ENCODE measurements around the gene ACHE.
"Not testable (repeated sequence)": the region's sequence is repeated elsewhere in the genome, so short reads cannot be mapped to it uniquely, and the experiment has no call there.

ACHE gene

DNA sequence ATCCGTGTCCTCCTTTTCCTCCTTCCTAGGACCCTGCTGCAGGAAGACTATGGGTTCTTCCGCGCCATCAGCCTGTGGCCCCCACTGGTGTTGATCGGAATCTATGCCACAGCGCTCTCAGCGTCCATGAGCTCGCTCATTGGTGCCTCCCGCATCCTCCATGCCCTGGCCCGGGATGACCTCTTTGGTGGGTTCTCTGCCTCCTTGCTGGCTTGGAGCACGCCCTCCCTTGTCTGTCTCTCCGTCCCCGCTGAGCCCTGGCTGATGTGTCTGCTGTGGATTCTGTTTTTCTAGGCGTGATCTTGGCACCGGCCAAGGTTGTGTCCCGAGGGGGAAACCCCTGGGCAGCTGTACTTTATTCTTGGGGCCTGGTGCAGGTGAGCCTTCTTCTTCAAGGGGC lies 35.8 kb downstream of the ACHE start:
- no peak overlapping the region for H2BK5ac ChIP-seq (ENCODE audit: low read length)
- H3K23ac ChIP-seq (ENCODE audit: low read length): no peak overlapping the region
- no peak overlapping the region for H2BK15ac ChIP-seq (replicated peaks; ENCODE audit: low read depth)
- H3K79me2 ChIP-seq (ENCODE audit: control insufficient read depth, insufficient read depth, low read length): no peaks in the 10 kb centered on the region
- WGBS (ENCODE audit: extremely low coverage, insufficient coverage, low lambda C conversion rate): no CpG with 5 or more reads among the region's 15 CpGs
- H3K4me1 ChIP-seq (ENCODE audit: control insufficient read depth, low read depth, low read length): no peaks in the 10 kb centered on the region
- H3K27me3 ChIP-seq (ENCODE audit: insufficient read depth, low read length, poor library complexity): no peaks in the 10 kb centered on the region
- H3K4ac ChIP-seq (ENCODE audit: low read depth, low read length): no peak overlapping the region
- H4K8ac ChIP-seq (ENCODE audit: low read depth, low read length): no peak overlapping the region
- H3K56ac ChIP-seq (ENCODE audit: low read length): no peak overlapping the region
- H3K18ac ChIP-seq (ENCODE audit: low read length): no peak overlapping the region
- no peak overlapping the region for H3K4me2 ChIP-seq (ENCODE audit: low read length)
- H3K36me3 ChIP-seq (ENCODE audit: control insufficient read depth, insufficient read depth, low read length): peaks cover 4% of the 10 kb centered on the region
- DNase-seq: peak; percentile 21
- H4K5ac ChIP-seq (ENCODE audit: low read length): no peak overlapping the region
- no peak overlapping the region for H3K4me3 ChIP-seq (ENCODE audit: low read length)
- no peak overlapping the region for H3K27ac ChIP-seq (ENCODE audit: low read depth, low read length)
- H3K9ac ChIP-seq (ENCODE audit: low read length): no peak overlapping the region
- no peak overlapping the region for H2AK5ac ChIP-seq (ENCODE audit: low read length)
- H2BK120ac ChIP-seq (ENCODE audit: low read depth, low read length): no peak overlapping the region
- peaks cover 12% of the 10 kb centered on the region for H3K79me1 ChIP-seq (ENCODE audit: low read length)

GRCh38 chr7:100856871-100857282 lies 38.8 kb downstream of the ACHE start:
- no peak overlapping the region for H2AK5ac ChIP-seq (ENCODE audit: low read length)
- WGBS (ENCODE audit: extremely low coverage, insufficient coverage, low lambda C conversion rate): no CpG with 5 or more reads among the region's 16 CpGs
- DNase-seq: peak; percentile 67

DNA sequence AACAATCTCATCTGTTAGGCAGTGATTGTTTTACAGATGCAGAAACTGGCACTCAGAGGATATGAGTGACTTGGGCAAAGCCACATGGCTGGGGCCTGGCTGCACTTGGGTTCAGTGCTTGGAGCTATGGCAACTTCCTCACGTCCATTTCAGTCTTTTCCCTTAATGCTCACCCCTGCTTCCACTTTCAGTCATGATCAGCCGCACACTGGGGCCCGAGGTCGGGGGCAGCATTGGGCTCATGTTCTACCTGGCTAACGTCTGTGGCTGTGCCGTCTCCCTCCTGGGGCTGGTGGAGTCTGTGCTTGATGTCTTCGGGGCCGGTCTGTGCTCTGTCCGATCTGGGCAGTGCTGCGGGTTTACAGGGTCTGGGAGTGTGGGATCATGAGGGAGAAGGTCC lies 40.2 kb downstream of the ACHE start:
- WGBS (ENCODE audit: extremely low coverage, insufficient coverage, low lambda C conversion rate): no CpG with 5 or more reads among the region's 10 CpGs

More at GRCh38 chr7:100856871-100857282, 38.8 kb downstream of the ACHE start:
- Histone ChIP-seq H4K5ac (ENCODE audit: low read length) (no peak overlapping the region), H3K18ac (ENCODE audit: low read length) (no peak overlapping the region), H3K4ac (ENCODE audit: low read depth, low read length) (no peak overlapping the region), H3K4me2 (ENCODE audit: low read length) (no peak overlapping the region), H3K27me3 (ENCODE audit: insufficient read depth, low read length, poor library complexity) (no peaks in the 10 kb centered on the region), H2BK120ac (ENCODE audit: low read depth, low read length) (no peak overlapping the region), H2BK15ac (replicated peaks; ENCODE audit: low read depth) (no peak overlapping the region), H4K8ac (ENCODE audit: low read depth, low read length) (no peak overlapping the region), H3K56ac (ENCODE audit: low read length) (no peak overlapping the region), H3K4me1 (ENCODE audit: control insufficient read depth, low read depth, low read length) (no peaks in the 10 kb centered on the region), H2BK5ac (ENCODE audit: low read length) (no peak overlapping the region), H3K27ac (ENCODE audit: low read depth, low read length) (no peak overlapping the region), H3K36me3 (ENCODE audit: control insufficient read depth, insufficient read depth, low read length) (peaks cover 4% of the 10 kb centered on the region), H3K79me2 (ENCODE audit: control insufficient read depth, insufficient read depth, low read length) (peaks cover 4% of the 10 kb centered on the region), H3K9ac (ENCODE audit: low read length) (no peak overlapping the region), H3K23ac (ENCODE audit: low read length) (no peak overlapping the region), H3K4me3 (ENCODE audit: low read length) (no peak overlapping the region), H3K79me1 (ENCODE audit: low read length) (peaks cover 20% of the 10 kb centered on the region)

GRCh38 chr7:100854899-100855298 lies 40.8 kb downstream of the ACHE start:
- no CpG with 5 or more reads among the region's 9 CpGs for WGBS (ENCODE audit: extremely low coverage, insufficient coverage, low lambda C conversion rate)
- DNase-seq: not testable (repeated sequence)

More for the DNA sequence above, 40.2 kb downstream of the ACHE start:
- Histone ChIP-seq H3K36me3 (ENCODE audit: control insufficient read depth, insufficient read depth, low read length) (peaks cover under 1% of the 10 kb centered on the region), H3K4me3 (ENCODE audit: low read length) (no peak overlapping the region), H2BK120ac (ENCODE audit: low read depth, low read length) (no peak overlapping the region), H3K18ac (ENCODE audit: low read length) (no peak overlapping the region), H3K27me3 (ENCODE audit: insufficient read depth, low read length, poor library complexity) (no peaks in the 10 kb centered on the region), H3K23ac (ENCODE audit: low read length) (no peak overlapping the region), H3K56ac (ENCODE audit: low read length) (no peak overlapping the region), H4K5ac (ENCODE audit: low read length) (no peak overlapping the region), H3K79me1 (ENCODE audit: low read length) (peaks cover 15% of the 10 kb centered on the region), H3K4me1 (ENCODE audit: control insufficient read depth, low read depth, low read length) (no peaks in the 10 kb centered on the region), H3K4me2 (ENCODE audit: low read length) (no peak overlapping the region), H3K4ac (ENCODE audit: low read depth, low read length) (no peak overlapping the region), H3K79me2 (ENCODE audit: control insufficient read depth, insufficient read depth, low read length) (peaks cover 4% of the 10 kb centered on the region), H3K9ac (ENCODE audit: low read length) (no peak overlapping the region), H2AK5ac (ENCODE audit: low read length) (no peak overlapping the region), H2BK15ac (replicated peaks; ENCODE audit: low read depth) (no peak overlapping the region), H3K27ac (ENCODE audit: low read depth, low read length) (no peak overlapping the region), H2BK5ac (ENCODE audit: low read length) (no peak overlapping the region), H4K8ac (ENCODE audit: low read depth, low read length) (no peak overlapping the region)
- DNase-seq: no peak

DNA sequence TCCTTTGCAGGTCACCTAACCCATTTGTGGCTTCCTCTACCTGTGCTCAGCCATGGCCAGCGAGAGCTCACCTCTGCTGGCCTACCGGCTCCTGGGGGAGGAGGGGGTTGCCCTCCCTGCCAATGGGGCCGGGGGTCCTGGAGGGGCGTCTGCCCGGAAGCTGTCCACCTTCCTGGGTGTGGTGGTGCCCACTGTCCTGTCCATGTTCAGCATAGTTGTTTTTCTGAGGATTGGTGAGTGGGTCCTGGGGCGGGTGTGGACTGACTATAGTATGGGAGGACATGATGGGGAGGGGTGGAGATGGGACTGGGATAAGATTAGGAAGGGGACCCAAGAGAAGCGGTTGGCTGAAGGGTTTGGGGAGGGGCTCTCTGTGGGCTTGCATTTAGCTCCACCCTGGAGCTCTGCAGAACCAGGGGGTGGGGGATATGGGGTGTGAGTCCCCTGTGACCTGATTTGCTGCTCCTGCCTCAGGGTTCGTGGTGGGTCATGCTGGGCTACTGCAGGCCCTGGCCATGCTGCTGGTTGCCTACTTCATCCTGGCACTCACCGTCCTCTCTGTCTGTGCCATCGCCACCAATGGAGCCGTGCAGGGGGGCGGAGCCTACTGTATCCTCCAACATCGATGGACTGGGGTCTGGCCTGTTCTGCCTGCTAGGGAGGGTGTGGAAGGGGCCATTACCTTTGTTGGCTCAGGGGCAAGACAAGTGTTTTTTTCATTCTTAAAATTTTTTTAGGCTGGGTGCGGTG lies 41.4 kb downstream of the ACHE start:
- H3K56ac ChIP-seq (ENCODE audit: low read length): peak overlapping the region; percentile 3
- H3K4me3 ChIP-seq (ENCODE audit: low read length): no peak overlapping the region
- H3K27ac ChIP-seq (ENCODE audit: low read depth, low read length): no peak overlapping the region
- H2BK5ac ChIP-seq (ENCODE audit: low read length): no peak overlapping the region
- peaks cover 4% of the 10 kb centered on the region for H3K79me2 ChIP-seq (ENCODE audit: control insufficient read depth, insufficient read depth, low read length)
- H3K4me2 ChIP-seq (ENCODE audit: low read length): no peak overlapping the region
- no peaks in the 10 kb centered on the region for H3K4me1 ChIP-seq (ENCODE audit: control insufficient read depth, low read depth, low read length)
- peaks cover 15% of the 10 kb centered on the region for H3K79me1 ChIP-seq (ENCODE audit: low read length)
- H3K27me3 ChIP-seq (ENCODE audit: insufficient read depth, low read length, poor library complexity): no peaks in the 10 kb centered on the region
- H3K4ac ChIP-seq (ENCODE audit: low read depth, low read length): no peak overlapping the region
- no peak overlapping the region for H3K18ac ChIP-seq (ENCODE audit: low read length)
- H3K36me3 ChIP-seq (ENCODE audit: control insufficient read depth, insufficient read depth, low read length): no peaks in the 10 kb centered on the region
- H4K8ac ChIP-seq (ENCODE audit: low read depth, low read length): no peak overlapping the region
- H3K23ac ChIP-seq (ENCODE audit: low read length): no peak overlapping the region
- no peak overlapping the region for H2BK120ac ChIP-seq (ENCODE audit: low read depth, low read length)
- DNase-seq: no peak
- WGBS (ENCODE audit: extremely low coverage, insufficient coverage, low lambda C conversion rate): no CpG with 5 or more reads among the region's 14 CpGs
- no peak overlapping the region for H4K5ac ChIP-seq (ENCODE audit: low read length)
- H2BK15ac ChIP-seq (replicated peaks; ENCODE audit: low read depth): no peak overlapping the region
- H3K9ac ChIP-seq (ENCODE audit: low read length): no peak overlapping the region
- no peak overlapping the region for H2AK5ac ChIP-seq (ENCODE audit: low read length)

More at GRCh38 chr7:100854899-100855298, 40.8 kb downstream of the ACHE start:
- not testable (repeated sequence) for H3K56ac ChIP-seq (ENCODE audit: low read length); H3K9ac ChIP-seq (ENCODE audit: low read length); H4K8ac ChIP-seq (ENCODE audit: low read depth, low read length); H2BK120ac ChIP-seq (ENCODE audit: low read depth, low read length); H3K27me3 ChIP-seq (ENCODE audit: insufficient read depth, low read length, poor library complexity); H3K27ac ChIP-seq (ENCODE audit: low read depth, low read length); H3K4me1 ChIP-seq (ENCODE audit: control insufficient read depth, low read depth, low read length); H3K4ac ChIP-seq (ENCODE audit: low read depth, low read length); H3K36me3 ChIP-seq (ENCODE audit: control insufficient read depth, insufficient read depth, low read length); H3K4me3 ChIP-seq (ENCODE audit: low read length); H3K4me2 ChIP-seq (ENCODE audit: low read length); H3K79me2 ChIP-seq (ENCODE audit: control insufficient read depth, insufficient read depth, low read length); H3K18ac ChIP-seq (ENCODE audit: low read length); H2BK15ac ChIP-seq (replicated peaks; ENCODE audit: low read depth); H3K23ac ChIP-seq (ENCODE audit: low read length); H2BK5ac ChIP-seq (ENCODE audit: low read length); H2AK5ac ChIP-seq (ENCODE audit: low read length); H4K5ac ChIP-seq (ENCODE audit: low read length)
- peaks cover 15% of the 10 kb centered on the region for H3K79me1 ChIP-seq (ENCODE audit: low read length)

Measured in mesendoderm (in vitro differentiated cells).